ENCODE data around the gene TLR9. TPM values are rescaled to one million over a fixed set of nuclear protein-coding genes. Genes with fewer than 3 reads are reported as not detected.

TLR9 gene
- polyA plus RNA-seq, 1 of the 3 experiments (the other 2 are of a cell fraction), result 0.12 TPM

- peak; percentile 28 for DNase-seq
- Histone ChIP-seq H3K79me2 (ENCODE audit: insufficient read depth) (no peaks in the 10 kb centered on the region), H3K27me3 (ENCODE audit: insufficient read depth) (no peaks in the 10 kb centered on the region), H4K20me1 (ENCODE audit: insufficient read depth) (no peaks in the 10 kb centered on the region), H3K9ac (no peak overlapping the region), H3K36me3 (replicated peaks in 1 of 2; ENCODE audit: control insufficient read depth in 1 of 2, insufficient read depth in 2 of 2, low read length in 1 of 2) (no peaks in the 10 kb centered on the region), H3K4me3 (ENCODE audit: low read depth in 2 of 2, low read length in 1 of 2) (no peak overlapping the region), H3K9me2 (no peaks in the 10 kb centered on the region), H3K4me2 (no peak overlapping the region), H2AFZ (ENCODE audit: low read depth) (no peak overlapping the region), H3K27ac (ENCODE audit: low read depth in 2 of 2, low read length in 1 of 2) (no peak overlapping the region), H3K9me3 (no peaks in the 10 kb centered on the region), H3K4me1 (ENCODE audit: control insufficient read depth in 1 of 2, insufficient read depth in 2 of 2, low read depth in 1 of 2, low read length in 1 of 2) (peaks cover 0 to 14% of the 10 kb centered on the region in 2 experiments; a peak in 1 of 4 replicates), H3F3A (replicated peaks; ENCODE audit: insufficient read depth) (no peaks in the 10 kb centered on the region)
- TF ChIP-seq RXRA (IDR thresholded peaks at IDR 0.05; ENCODE audit: borderline replicate concordance, low read depth), result no peak
- no peak for TF ChIP-seq YY1 (IDR thresholded peaks at IDR 0.05; ENCODE audit: low read depth)
- TF ChIP-seq JUND (IDR thresholded peaks at IDR 0.05), result no peak
- no peak for TF ChIP-seq EP300 (IDR thresholded peaks at IDR 0.05; ENCODE audit: borderline replicate concordance in 1 of 2, low read depth in 1 of 2, low read length in 1 of 2)
- TF ChIP-seq RFX5 (IDR thresholded peaks at IDR 0.05; ENCODE audit: low read length), result no peak
- no peak for TF ChIP-seq NFIC (IDR thresholded peaks at IDR 0.05; ENCODE audit: borderline replicate concordance)
- TF ChIP-seq GATA2 (CRISPR knock-in tag; IDR thresholded peaks at IDR 0.05), result no peak
- TF ChIP-seq RCOR1 (IDR thresholded peaks at IDR 0.05; ENCODE audit: low read length), result no peak
- no peak for TF ChIP-seq MEF2A (IDR thresholded peaks at IDR 0.05; ENCODE audit: borderline replicate concordance, low read depth)
- no peak for TF ChIP-seq FOXJ3 (CRISPR knock-in tag; IDR thresholded peaks at IDR 0.05)
- TF ChIP-seq TEAD4 (IDR thresholded peaks at IDR 0.05; ENCODE audit: borderline replicate concordance, insufficient read depth), result no peak
- no peak for TF ChIP-seq NRF1 (IDR thresholded peaks at IDR 0.05; ENCODE audit: low read depth, low read length)
- TF ChIP-seq, protein P1, sequence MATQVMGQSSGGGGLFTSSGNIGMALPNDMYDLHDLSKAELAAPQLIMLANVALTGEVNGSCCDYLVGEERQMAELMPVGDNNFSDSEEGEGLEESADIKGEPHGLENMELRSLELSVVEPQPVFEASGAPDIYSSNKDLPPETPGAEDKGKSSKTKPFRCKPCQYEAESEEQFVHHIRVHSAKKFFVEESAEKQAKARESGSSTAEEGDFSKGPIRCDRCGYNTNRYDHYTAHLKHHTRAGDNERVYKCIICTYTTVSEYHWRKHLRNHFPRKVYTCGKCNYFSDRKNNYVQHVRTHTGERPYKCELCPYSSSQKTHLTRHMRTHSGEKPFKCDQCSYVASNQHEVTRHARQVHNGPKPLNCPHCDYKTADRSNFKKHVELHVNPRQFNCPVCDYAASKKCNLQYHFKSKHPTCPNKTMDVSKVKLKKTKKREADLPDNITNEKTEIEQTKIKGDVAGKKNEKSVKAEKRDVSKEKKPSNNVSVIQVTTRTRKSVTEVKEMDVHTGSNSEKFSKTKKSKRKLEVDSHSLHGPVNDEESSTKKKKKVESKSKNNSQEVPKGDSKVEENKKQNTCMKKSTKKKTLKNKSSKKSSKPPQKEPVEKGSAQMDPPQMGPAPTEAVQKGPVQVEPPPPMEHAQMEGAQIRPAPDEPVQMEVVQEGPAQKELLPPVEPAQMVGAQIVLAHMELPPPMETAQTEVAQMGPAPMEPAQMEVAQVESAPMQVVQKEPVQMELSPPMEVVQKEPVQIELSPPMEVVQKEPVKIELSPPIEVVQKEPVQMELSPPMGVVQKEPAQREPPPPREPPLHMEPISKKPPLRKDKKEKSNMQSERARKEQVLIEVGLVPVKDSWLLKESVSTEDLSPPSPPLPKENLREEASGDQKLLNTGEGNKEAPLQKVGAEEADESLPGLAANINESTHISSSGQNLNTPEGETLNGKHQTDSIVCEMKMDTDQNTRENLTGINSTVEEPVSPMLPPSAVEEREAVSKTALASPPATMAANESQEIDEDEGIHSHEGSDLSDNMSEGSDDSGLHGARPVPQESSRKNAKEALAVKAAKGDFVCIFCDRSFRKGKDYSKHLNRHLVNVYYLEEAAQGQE (IDR thresholded peaks at IDR 0.05; ENCODE audit: low read depth, low read length), result no peak
- TF ChIP-seq MAX (IDR thresholded peaks at IDR 0.05; ENCODE audit: low read depth), result no peak
- TF ChIP-seq ELF1 (IDR thresholded peaks at IDR 0.05), result no peak
- TF ChIP-seq IRF3 (IDR thresholded peaks at IDR 0.05; ENCODE audit: low read depth, low read length), result no peak
- no peak for TF ChIP-seq TCF12 (IDR thresholded peaks at IDR 0.05)
- TF ChIP-seq USF1 (IDR thresholded peaks at IDR 0.05; ENCODE audit: borderline replicate concordance, low read depth), result no peak
- no peak for TF ChIP-seq CHD2 (IDR thresholded peaks at IDR 0.05; ENCODE audit: low read length, partially characterized antibody)
- ChIA-PET CTCF (interaction anchor here (1.3 kb wide), 1 partner anchor 54 kb away, joined by 3 read pairs; no protein-coding TSS in a partner anchor), POLR2A (no interaction called here)
- WGBS (ENCODE audit: low lambda C conversion rate), result 73% methylated on average over 15 of the region's 15 CpGs
Observed at GRCh38 chr3:52176951-52177700, 48.3 kb downstream of the TLR9 start.
